Nephron (organoid): ENCODE measurements around the gene MERTK.

ENCODE experiments used
- H3K27ac Mint-ChIP-seq, 3 experiments: 2 replicates each; pipeline ENCODE4 v1.8.0; 2020; ENCODE audit warnings: mixed read lengths in 3 of 3, mild to moderate bottlenecking in 2 of 3, moderate library complexity in 1 of 3
- H3K27me3 Mint-ChIP-seq: 2 replicates; pipeline ENCODE4 v1.8.0; 2021; ENCODE audit warnings: low read depth, mild to moderate bottlenecking, moderate library complexity, mixed read lengths
- H3K36me3 Mint-ChIP-seq: 2 replicates; pipeline ENCODE4 v1.8.0; 2020; ENCODE audit warnings: low read depth, mixed read lengths
- H3K4me1 Mint-ChIP-seq: 2 replicates; pipeline ENCODE4 v1.8.0; 2020; ENCODE audit warnings: mixed read lengths
- H3K4me3 Mint-ChIP-seq, 3 experiments: 2 replicates each; pipeline ENCODE4 v1.8.0; 2020; ENCODE audit warnings: mild to moderate bottlenecking in 3 of 3, mixed read lengths in 3 of 3, moderate library complexity in 2 of 3
- H3K9me3 Mint-ChIP-seq: 2 replicates; pipeline ENCODE4 v1.8.0; 2020; ENCODE audit warnings: mixed read lengths
- TF ChIP-seq, protein P1 (sequence below), 3 experiments: fragments of 200-600 bp; sonication (generic); IDR thresholded peaks; one replicate each; pipeline ENCODE4 v1.5.0; 2021; ENCODE audit warnings: antibody characterized with exemption in 3 of 3; ENCODE audit not compliant: unreplicated experiment in 3 of 3

Gene MERTK

DNA sequence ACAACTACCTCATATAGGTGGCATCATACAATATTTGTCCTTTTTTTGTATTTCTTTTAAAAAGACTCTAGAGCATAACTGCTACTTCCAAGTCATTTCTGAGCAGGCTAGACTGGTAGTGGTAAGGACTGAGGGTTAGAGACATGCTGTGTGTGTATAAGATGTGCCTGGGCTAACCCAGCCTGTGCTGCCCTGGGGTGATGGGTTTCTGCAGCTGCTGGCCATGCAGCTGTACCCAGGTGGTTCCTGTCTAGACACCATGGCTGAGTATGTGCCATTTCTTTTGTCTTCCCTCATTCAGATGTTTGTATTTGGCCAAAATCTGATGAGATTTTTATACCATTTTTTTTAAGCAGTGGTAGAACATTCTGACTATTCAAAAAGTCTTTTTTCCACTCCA lies 40.0 kb downstream of the MERTK start:
- Mint-ChIP-seq H3K36me3 (peaks cover 24% of the 10 kb centered on the region), H3K4me3 (no peak overlapping the region), H3K27ac (peak overlapping the region; percentile 60 to 64 (median 61)), H3K4me1 (peaks cover 13% of the 10 kb centered on the region), H3K27me3 (no peaks in the 10 kb centered on the region), H3K9me3 (no peaks in the 10 kb centered on the region)
- TF ChIP-seq, protein P1, sequence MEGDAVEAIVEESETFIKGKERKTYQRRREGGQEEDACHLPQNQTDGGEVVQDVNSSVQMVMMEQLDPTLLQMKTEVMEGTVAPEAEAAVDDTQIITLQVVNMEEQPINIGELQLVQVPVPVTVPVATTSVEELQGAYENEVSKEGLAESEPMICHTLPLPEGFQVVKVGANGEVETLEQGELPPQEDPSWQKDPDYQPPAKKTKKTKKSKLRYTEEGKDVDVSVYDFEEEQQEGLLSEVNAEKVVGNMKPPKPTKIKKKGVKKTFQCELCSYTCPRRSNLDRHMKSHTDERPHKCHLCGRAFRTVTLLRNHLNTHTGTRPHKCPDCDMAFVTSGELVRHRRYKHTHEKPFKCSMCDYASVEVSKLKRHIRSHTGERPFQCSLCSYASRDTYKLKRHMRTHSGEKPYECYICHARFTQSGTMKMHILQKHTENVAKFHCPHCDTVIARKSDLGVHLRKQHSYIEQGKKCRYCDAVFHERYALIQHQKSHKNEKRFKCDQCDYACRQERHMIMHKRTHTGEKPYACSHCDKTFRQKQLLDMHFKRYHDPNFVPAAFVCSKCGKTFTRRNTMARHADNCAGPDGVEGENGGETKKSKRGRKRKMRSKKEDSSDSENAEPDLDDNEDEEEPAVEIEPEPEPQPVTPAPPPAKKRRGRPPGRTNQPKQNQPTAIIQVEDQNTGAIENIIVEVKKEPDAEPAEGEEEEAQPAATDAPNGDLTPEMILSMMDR (IDR thresholded peaks at IDR 0.05; ENCODE audit: unreplicated experiment in 3 of 3) = no peak

DNA sequence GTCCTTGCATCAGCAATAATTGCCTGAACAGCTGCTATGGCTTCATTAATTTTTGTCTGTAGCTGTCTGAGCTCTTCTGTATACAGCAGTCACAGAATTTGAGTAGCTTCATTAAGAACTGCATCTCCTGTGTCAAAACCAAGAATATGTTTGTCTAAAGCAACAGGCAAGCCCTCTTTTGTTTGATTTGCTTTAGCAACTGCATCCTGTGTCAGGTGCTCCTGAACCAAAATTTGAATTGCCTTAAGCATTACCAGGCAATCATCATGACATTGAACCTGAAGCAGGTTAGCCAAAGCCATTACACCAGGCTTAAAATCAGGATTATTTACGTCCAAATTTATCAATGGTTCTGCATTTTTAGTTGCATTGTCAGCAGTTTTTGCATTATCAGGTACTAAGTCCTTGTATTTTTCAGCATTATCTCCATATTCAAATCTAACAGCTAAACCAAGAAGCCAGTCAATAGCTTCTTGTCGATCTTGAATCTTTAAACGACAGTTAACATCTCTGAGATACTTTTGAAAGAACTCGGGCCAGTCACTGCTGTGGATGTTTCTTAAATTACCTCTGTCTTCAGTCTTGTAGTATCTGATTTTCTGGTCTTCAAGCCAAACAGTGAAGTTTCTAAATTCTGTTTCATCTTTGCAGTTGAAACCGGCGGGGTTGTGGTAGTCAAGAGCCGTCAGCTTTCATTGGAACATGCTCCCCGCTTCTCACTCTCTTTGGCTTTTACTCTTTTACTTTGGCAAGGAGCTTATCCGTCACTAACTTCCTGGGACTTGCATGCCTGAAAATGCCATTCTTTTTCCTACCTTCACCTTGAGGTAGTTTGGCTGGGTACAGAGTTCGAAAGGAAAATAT lies 42.2 kb downstream of the MERTK start:
- H3K4me3 Mint-ChIP-seq = no peak overlapping the region
- H3K27ac Mint-ChIP-seq = no peak overlapping the region
- no peaks in the 10 kb centered on the region for H3K9me3 Mint-ChIP-seq
- H3K36me3 Mint-ChIP-seq = peaks cover 7% of the 10 kb centered on the region
- TF ChIP-seq, protein P1 (IDR thresholded peaks at IDR 0.05; ENCODE audit: unreplicated experiment in 3 of 3) = no peak
- H3K4me1 Mint-ChIP-seq = peaks cover 13% of the 10 kb centered on the region
- H3K27me3 Mint-ChIP-seq = no peaks in the 10 kb centered on the region

DNA sequence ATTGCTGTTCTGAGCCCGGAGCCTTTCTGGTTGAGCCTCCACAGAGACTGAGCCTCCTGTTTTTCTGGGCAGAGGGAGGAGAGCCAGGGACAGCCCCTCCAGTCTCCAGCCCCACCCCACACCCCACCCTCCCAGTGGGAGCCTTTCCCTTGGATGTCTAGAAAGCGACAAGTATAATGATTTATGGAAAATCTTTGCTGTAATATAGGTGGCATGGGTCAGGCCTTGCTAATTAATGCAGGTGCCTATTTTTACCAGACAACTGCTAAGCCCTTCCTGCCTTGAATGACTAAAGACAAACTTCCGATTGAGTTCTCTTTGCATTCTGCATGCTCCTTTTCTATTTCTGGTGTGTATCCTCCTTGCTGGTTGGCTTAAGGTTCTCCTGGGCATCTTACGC lies 43.1 kb downstream of the MERTK start:
- Mint-ChIP-seq H3K27ac (no peak overlapping the region), H3K9me3 (no peaks in the 10 kb centered on the region), H3K4me3 (no peak overlapping the region), H3K4me1 (peaks cover 16% of the 10 kb centered on the region), H3K27me3 (no peaks in the 10 kb centered on the region), H3K36me3 (peaks cover 13% of the 10 kb centered on the region)
- TF ChIP-seq, protein P1 (IDR thresholded peaks at IDR 0.05; ENCODE audit: unreplicated experiment in 3 of 3) = no peak

DNA sequence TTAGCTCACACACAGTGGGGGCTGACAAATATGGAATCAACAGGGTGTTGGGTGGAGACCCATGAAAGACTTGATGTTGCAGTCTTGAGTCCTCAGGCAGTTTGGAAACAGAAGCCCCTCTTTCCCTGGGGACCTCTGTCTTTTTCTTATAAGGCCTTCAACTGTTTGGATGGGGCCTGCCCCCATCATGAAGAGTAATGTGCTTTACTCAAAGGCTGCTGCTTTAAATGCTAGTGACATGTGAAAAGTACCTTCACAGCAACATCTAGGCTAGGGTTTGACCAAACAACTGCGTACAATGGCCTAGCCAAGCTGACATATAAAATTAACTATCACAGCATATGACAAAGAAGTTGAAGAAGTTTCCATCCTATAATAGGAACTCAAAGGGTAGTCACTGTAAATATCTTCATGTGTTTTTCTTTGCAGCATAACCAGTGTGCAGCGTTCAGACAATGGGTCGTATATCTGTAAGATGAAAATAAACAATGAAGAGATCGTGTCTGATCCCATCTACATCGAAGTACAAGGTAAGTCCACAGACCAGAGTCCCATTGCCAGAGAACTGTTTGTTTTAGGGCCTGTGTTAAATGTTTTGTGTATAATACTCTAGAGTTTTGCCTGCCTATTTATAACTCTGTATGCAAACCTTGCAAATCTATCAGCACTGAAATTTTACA lies 46.3 kb downstream of the MERTK start:
- H3K27me3 Mint-ChIP-seq = no peaks in the 10 kb centered on the region
- no peak overlapping the region for H3K27ac Mint-ChIP-seq

DNA sequence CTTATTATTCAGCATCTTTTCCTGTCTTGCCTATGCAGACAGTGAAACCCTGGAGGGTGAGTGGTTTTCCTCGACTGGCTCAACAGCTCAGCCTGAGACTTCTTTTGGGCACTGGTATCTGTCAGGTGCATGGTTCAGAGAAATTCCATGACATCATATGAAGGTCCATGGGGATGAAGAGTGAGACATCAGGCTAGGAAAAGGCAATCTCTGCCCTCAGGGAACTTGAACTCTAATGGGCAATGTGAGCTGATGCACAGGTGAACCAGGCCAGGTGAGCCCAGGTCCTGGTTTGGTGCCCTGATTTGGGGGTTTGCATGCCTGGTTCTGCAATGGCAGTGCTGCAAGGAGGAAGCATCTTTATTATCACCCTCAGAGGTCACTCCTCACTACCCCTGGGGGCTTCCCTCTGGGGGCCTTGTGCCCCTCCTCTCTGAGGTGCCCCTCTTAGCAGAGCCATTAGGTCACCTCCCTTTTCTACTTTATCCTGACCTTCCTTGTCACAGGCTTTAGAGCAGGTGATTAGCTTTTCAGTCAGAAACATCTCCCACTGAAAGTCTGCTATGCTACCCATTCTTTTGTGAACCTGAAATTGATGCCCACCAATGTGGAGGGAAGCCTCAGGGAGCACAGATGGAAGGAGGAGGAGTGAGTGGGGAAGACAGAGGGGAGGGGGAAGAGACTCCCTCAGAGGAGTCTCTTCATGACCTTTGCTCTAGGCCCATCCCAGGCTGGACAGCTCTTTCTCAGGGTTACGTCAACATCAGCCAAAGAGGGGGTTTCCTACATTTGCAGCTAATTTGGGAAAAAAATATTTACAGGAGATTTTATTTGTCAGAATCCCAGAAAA lies 47.3 kb downstream of the MERTK start:
- peak overlapping the region in 2 of 3 experiments; percentile 69 to 78 for H3K27ac Mint-ChIP-seq
- H3K4me1 Mint-ChIP-seq = peaks cover 7% of the 10 kb centered on the region
- peaks cover 35% of the 10 kb centered on the region for H3K36me3 Mint-ChIP-seq
- H3K9me3 Mint-ChIP-seq = no peaks in the 10 kb centered on the region
- H3K27me3 Mint-ChIP-seq = no peaks in the 10 kb centered on the region
- H3K4me3 Mint-ChIP-seq = no peak overlapping the region
- TF ChIP-seq, protein P1 (IDR thresholded peaks at IDR 0.05; ENCODE audit: unreplicated experiment in 3 of 3) = no peak

More for the DNA sequence above, 46.3 kb downstream of the MERTK start:
- TF ChIP-seq, protein P1 (IDR thresholded peaks at IDR 0.05; ENCODE audit: unreplicated experiment in 3 of 3) = no peak
- Mint-ChIP-seq H3K9me3 (no peaks in the 10 kb centered on the region), H3K36me3 (peaks cover 32% of the 10 kb centered on the region), H3K4me3 (no peak overlapping the region), H3K4me1 (peaks cover 7% of the 10 kb centered on the region)
